ENCODE results near the gene MED13.

MED13 gene

DNA sequence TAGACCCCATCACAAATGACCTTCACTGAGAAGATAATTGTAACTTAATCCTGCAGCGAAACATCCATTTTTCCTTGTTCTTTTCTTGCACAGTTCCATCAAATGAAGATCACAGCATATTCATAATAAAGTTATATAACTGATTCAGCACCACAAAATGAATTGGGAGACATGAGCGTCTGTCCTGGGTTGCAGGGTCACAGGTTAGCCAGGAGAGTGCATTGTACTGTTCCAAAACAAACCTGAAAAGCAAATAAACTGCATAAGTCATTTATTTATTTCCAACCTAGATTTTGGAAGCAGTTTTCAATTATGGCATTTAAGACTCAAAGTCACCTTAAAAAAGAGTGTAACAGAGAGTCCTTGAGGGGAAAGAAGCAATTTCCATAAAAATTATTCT, 118.7 kb downstream of the MED13 start:
- 84% methylated on average over 2 of the region's 2 CpGs for WGBS

DNA sequence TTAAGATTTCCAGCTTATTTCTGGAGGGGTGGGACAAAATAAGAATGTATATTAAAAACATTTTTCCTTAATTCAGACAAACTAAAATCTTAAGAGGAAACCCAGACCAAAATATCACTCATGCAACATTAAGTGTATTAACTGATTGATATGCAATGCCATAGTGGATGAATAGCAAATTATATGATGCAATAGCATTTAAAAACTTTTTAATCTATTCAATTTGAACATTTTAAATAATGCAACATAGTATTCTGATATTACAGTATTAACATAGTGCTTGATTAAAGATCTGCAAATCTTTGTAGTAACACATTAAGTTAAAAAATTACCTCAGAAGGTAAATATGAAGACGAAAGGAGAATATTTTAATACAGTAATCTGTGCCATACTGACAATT, 122.0 kb downstream of the MED13 start:
- Histone ChIP-seq H2BK5ac (ENCODE audit: low read depth, low read length, poor library complexity, severe bottlenecking) (no peak overlapping the region), H3K14ac (ENCODE audit: low read length in 2 of 2) (no peak overlapping the region), H3K4ac (ENCODE audit: low read depth in 1 of 2, low read length in 2 of 2) (no peak overlapping the region), H3K79me1 (replicated peaks; ENCODE audit: low read length, poor library complexity, severe bottlenecking) (peaks cover 5% of the 10 kb centered on the region), H3K4me1 (ENCODE audit: control insufficient read depth, insufficient read depth, low read depth, low read length) (no peaks in the 10 kb centered on the region), H3K4me2 (ENCODE audit: low read length, poor library complexity, severe bottlenecking) (no peak overlapping the region), H2BK12ac (ENCODE audit: low read length in 2 of 2) (no peak overlapping the region), H3K23ac (ENCODE audit: low read length in 2 of 2) (no peak overlapping the region), H3K27ac (ENCODE audit: low read length, poor library complexity, severe bottlenecking) (no peak overlapping the region), H3K36me3 (ENCODE audit: control insufficient read depth in 1 of 2, insufficient read depth in 2 of 2, low read depth in 1 of 2, low read length in 2 of 2) (peaks cover 6 to 73% of the 10 kb centered on the region in 2 experiments), H3K27me3 (ENCODE audit: control insufficient read depth in 1 of 2, insufficient read depth in 1 of 2, low read length in 2 of 2) (no peaks in the 10 kb centered on the region), H3K9ac (ENCODE audit: low read length) (no peak overlapping the region), H2BK120ac (ENCODE audit: low read depth, low read length) (no peak overlapping the region), H3K18ac (ENCODE audit: low read depth in 1 of 2, low read length in 2 of 2) (no peak overlapping the region), H4K8ac (ENCODE audit: low read length) (no peak overlapping the region), H2AK5ac (ENCODE audit: low read length, severe bottlenecking) (no peak overlapping the region), H2AFZ (ENCODE audit: low read depth, low read length) (no peak overlapping the region), H3K4me3 (ENCODE audit: insufficient read depth in 1 of 2, low read depth in 1 of 2, low read length in 2 of 2) (no peak overlapping the region), H3K9me3 (ENCODE audit: control insufficient read depth, low read length) (no peaks in the 10 kb centered on the region), H4K91ac (ENCODE audit: low read length) (no peak overlapping the region), H2BK15ac (ENCODE audit: low read depth, poor library complexity, severe bottlenecking) (no peak overlapping the region)
- DNase-seq: no peak
- WGBS: no CpG with 5 or more reads among the region's 1 CpG

More for the DNA sequence above, 118.7 kb downstream of the MED13 start:
- Histone ChIP-seq H3K9me3 (ENCODE audit: control insufficient read depth, low read length) (no peaks in the 10 kb centered on the region), H2AK5ac (ENCODE audit: low read length, severe bottlenecking) (no peak overlapping the region), H2BK12ac (ENCODE audit: low read length in 2 of 2) (no peak overlapping the region), H3K4me2 (ENCODE audit: low read length, poor library complexity, severe bottlenecking) (no peak overlapping the region), H3K36me3 (ENCODE audit: control insufficient read depth in 1 of 2, insufficient read depth in 2 of 2, low read depth in 1 of 2, low read length in 2 of 2) (peaks cover 14 to 93% of the 10 kb centered on the region in 2 experiments), H3K79me1 (replicated peaks; ENCODE audit: low read length, poor library complexity, severe bottlenecking) (peaks cover 7% of the 10 kb centered on the region), H3K27me3 (ENCODE audit: control insufficient read depth in 1 of 2, insufficient read depth in 1 of 2, low read length in 2 of 2) (no peaks in the 10 kb centered on the region), H3K4me1 (ENCODE audit: control insufficient read depth, insufficient read depth, low read depth, low read length) (no peaks in the 10 kb centered on the region), H4K8ac (ENCODE audit: low read length) (no peak overlapping the region), H3K27ac (ENCODE audit: low read length, poor library complexity, severe bottlenecking) (no peak overlapping the region), H3K9ac (ENCODE audit: low read length) (no peak overlapping the region), H3K14ac (ENCODE audit: low read length in 2 of 2) (no peak overlapping the region), H3K18ac (ENCODE audit: low read depth in 1 of 2, low read length in 2 of 2) (no peak overlapping the region), H2BK120ac (ENCODE audit: low read depth, low read length) (no peak overlapping the region), H2BK15ac (ENCODE audit: low read depth, poor library complexity, severe bottlenecking) (no peak overlapping the region), H2BK5ac (ENCODE audit: low read depth, low read length, poor library complexity, severe bottlenecking) (no peak overlapping the region), H3K4me3 (ENCODE audit: insufficient read depth in 1 of 2, low read depth in 1 of 2, low read length in 2 of 2) (no peak overlapping the region), H4K91ac (ENCODE audit: low read length) (no peak overlapping the region), H2AFZ (ENCODE audit: low read depth, low read length) (no peak overlapping the region), H3K4ac (ENCODE audit: low read depth in 1 of 2, low read length in 2 of 2) (no peak overlapping the region), H3K23ac (ENCODE audit: low read length in 2 of 2) (no peak overlapping the region)
- no peak for DNase-seq

DNA sequence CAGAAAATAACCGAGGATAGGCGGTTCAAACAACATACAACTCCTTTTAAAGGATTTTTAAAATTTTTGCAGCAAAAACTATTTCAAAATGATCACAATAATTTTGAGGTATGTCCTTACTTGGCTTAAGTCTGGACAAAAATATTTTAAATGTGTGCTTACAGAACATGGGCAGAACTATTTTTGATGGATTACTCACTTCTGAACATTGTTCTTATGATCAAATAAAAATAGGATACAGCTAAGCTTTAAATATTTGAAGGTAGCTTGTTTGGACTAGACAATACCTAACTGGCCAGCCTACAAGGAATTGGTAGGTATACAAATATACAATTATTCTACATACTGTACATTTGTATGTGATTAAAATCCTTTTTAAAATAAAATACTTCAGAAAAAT, 123.0 kb downstream of the MED13 start:
- no peak for DNase-seq

DNA sequence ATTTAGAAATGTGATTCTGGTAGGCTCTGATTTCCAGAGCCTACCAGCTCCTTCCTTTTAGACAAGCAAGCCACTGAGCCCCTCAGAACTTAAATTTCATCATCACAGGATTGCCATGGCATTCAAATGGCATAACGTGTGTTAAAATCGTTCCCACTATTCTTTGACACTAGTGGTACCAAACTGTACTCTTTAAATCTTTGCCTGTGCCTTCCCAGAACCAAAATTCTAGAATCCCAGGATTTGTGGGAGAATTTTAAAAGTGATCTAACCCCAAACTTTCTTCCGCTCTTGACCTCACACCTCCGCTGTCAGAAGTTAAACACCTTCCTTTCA, 137.0 kb downstream of the MED13 start:
- Histone ChIP-seq H3K4ac (ENCODE audit: low read depth in 1 of 2, low read length in 2 of 2) (peak overlapping the region in 1 of 2 experiments; percentile 58), H2BK5ac (ENCODE audit: low read depth, low read length, poor library complexity, severe bottlenecking) (no peak overlapping the region), H2BK120ac (ENCODE audit: low read depth, low read length) (peak overlapping the region; percentile 71), H3K9me3 (ENCODE audit: control insufficient read depth, low read length) (no peaks in the 10 kb centered on the region), H2AK5ac (ENCODE audit: low read length, severe bottlenecking) (peak overlapping the region; percentile 70), H3K23ac (ENCODE audit: low read length in 2 of 2) (no peak overlapping the region), H3K79me1 (replicated peaks; ENCODE audit: low read length, poor library complexity, severe bottlenecking) (peaks cover 6% of the 10 kb centered on the region), H3K14ac (ENCODE audit: low read length in 2 of 2) (no peak overlapping the region), H2BK12ac (ENCODE audit: low read length in 2 of 2) (no peak overlapping the region), H3K18ac (ENCODE audit: low read depth in 1 of 2, low read length in 2 of 2) (no peak overlapping the region), H3K27ac (ENCODE audit: low read length, poor library complexity, severe bottlenecking) (peak overlapping the region; percentile 46), H3K36me3 (ENCODE audit: control insufficient read depth in 1 of 2, insufficient read depth in 2 of 2, low read depth in 1 of 2, low read length in 2 of 2) (peaks cover 3 to 13% of the 10 kb centered on the region in 2 experiments), H3K4me3 (ENCODE audit: insufficient read depth in 1 of 2, low read depth in 1 of 2, low read length in 2 of 2) (peak overlapping the region in 1 of 2 experiments; percentile 87), H2BK15ac (ENCODE audit: low read depth, poor library complexity, severe bottlenecking) (no peak overlapping the region), H3K27me3 (ENCODE audit: control insufficient read depth in 1 of 2, insufficient read depth in 1 of 2, low read length in 2 of 2) (no peaks in the 10 kb centered on the region), H3K4me1 (ENCODE audit: control insufficient read depth, insufficient read depth, low read depth, low read length) (peaks cover 2% of the 10 kb centered on the region), H3K4me2 (ENCODE audit: low read length, poor library complexity, severe bottlenecking) (peak overlapping the region; percentile 70), H3K9ac (ENCODE audit: low read length) (peak overlapping the region; percentile 98), H2AFZ (ENCODE audit: low read depth, low read length) (peak overlapping the region; percentile 18), H4K8ac (ENCODE audit: low read length) (peak overlapping the region; percentile 82), H4K91ac (ENCODE audit: low read length) (no peak overlapping the region)
- DNase-seq: no peak
- WGBS: 50% methylated on average over 4 of the region's 4 CpGs

More for the DNA sequence above, 123.0 kb downstream of the MED13 start:
- H3K14ac ChIP-seq (ENCODE audit: low read length in 2 of 2): no peak overlapping the region
- H2BK5ac ChIP-seq (ENCODE audit: low read depth, low read length, poor library complexity, severe bottlenecking): no peak overlapping the region
- H3K4ac ChIP-seq (ENCODE audit: low read depth in 1 of 2, low read length in 2 of 2): no peak overlapping the region
- no peak overlapping the region for H2AK5ac ChIP-seq (ENCODE audit: low read length, severe bottlenecking)
- H3K9ac ChIP-seq (ENCODE audit: low read length): no peak overlapping the region
- H3K4me3 ChIP-seq (ENCODE audit: insufficient read depth in 1 of 2, low read depth in 1 of 2, low read length in 2 of 2): no peak overlapping the region
- no peak overlapping the region for H2BK120ac ChIP-seq (ENCODE audit: low read depth, low read length)
- H4K91ac ChIP-seq (ENCODE audit: low read length): no peak overlapping the region
- H3K18ac ChIP-seq (ENCODE audit: low read depth in 1 of 2, low read length in 2 of 2): no peak overlapping the region
- H3K4me1 ChIP-seq (ENCODE audit: control insufficient read depth, insufficient read depth, low read depth, low read length): no peaks in the 10 kb centered on the region
- H3K9me3 ChIP-seq (ENCODE audit: control insufficient read depth, low read length): no peaks in the 10 kb centered on the region
- no peak overlapping the region for H3K4me2 ChIP-seq (ENCODE audit: low read length, poor library complexity, severe bottlenecking)
- WGBS: no CpG with 5 or more reads among the region's 2 CpGs
- H3K36me3 ChIP-seq (ENCODE audit: control insufficient read depth in 1 of 2, insufficient read depth in 2 of 2, low read depth in 1 of 2, low read length in 2 of 2): peaks cover 6 to 63% of the 10 kb centered on the region in 2 experiments
- peaks cover 5% of the 10 kb centered on the region for H3K79me1 ChIP-seq (replicated peaks; ENCODE audit: low read length, poor library complexity, severe bottlenecking)
- no peak overlapping the region for H3K23ac ChIP-seq (ENCODE audit: low read length in 2 of 2)
- no peak overlapping the region for H2AFZ ChIP-seq (ENCODE audit: low read depth, low read length)
- H2BK12ac ChIP-seq (ENCODE audit: low read length in 2 of 2): no peak overlapping the region
- H4K8ac ChIP-seq (ENCODE audit: low read length): no peak overlapping the region
- no peaks in the 10 kb centered on the region for H3K27me3 ChIP-seq (ENCODE audit: control insufficient read depth in 1 of 2, insufficient read depth in 1 of 2, low read length in 2 of 2)
- H2BK15ac ChIP-seq (ENCODE audit: low read depth, poor library complexity, severe bottlenecking): no peak overlapping the region
- no peak overlapping the region for H3K27ac ChIP-seq (ENCODE audit: low read length, poor library complexity, severe bottlenecking)
